ENCODE results near the gene DSCAM. TPM values are rescaled to one million over a fixed set of nuclear protein-coding genes. Genes with fewer than 3 reads are reported as not detected.

DSCAM gene
- total RNA-seq, 2 donors from 2014 or later = 18.5 to 25.5 TPM

- no peaks in the 10 kb centered on the region for H3K27me3 ChIP-seq (ENCODE audit: control insufficient read depth, insufficient read depth, low read length, poor library complexity, severe bottlenecking)
- 93 to 95% methylated on average over 5 to 9 of the region's 9 CpGs for whole genome bisulfite sequencing, 2 experiments (ENCODE audit: insufficient coverage in 1 of 2, insufficient read length in 1 of 2)
- no peaks in the 10 kb centered on the region for H3K4me1 Mint-ChIP-seq
- H3K4me1 ChIP-seq (ENCODE audit: control insufficient read depth, insufficient read depth, low read length) = no peaks in the 10 kb centered on the region
- H3K9me3 ChIP-seq (ENCODE audit: control insufficient read depth, low read length) = no peaks in the 10 kb centered on the region
- DNase-seq = no peak
- H3K27ac ChIP-seq (ENCODE audit: low read depth, low read length) = no peak overlapping the region
- H3K4me3 ChIP-seq (ENCODE audit: low read length) = no peak overlapping the region
- H3K27me3 Mint-ChIP-seq (ENCODE audit: insufficient read depth) = no peaks in the 10 kb centered on the region
- no peaks in the 10 kb centered on the region for H3K9me3 Mint-ChIP-seq
- peaks cover 89% of the 10 kb centered on the region for H3K36me3 ChIP-seq (ENCODE audit: control insufficient read depth, insufficient read depth, low read length)
- no peak overlapping the region for H3K4me3 Mint-ChIP-seq
- no peak overlapping the region for H3K27ac Mint-ChIP-seq
- no peak overlapping the region for H3K9ac ChIP-seq (ENCODE audit: extremely low read depth, low read length, poor library complexity, severe bottlenecking)
- H3K36me3 Mint-ChIP-seq (ENCODE audit: low read depth) = peaks cover 61% of the 10 kb centered on the region
- TF ChIP-seq CTCF (conservative IDR thresholded peaks at IDR 0.05) = no peak
Observed at GRCh38 chr21:40134731-40135492, 712.0 kb downstream of the DSCAM start.

DNA sequence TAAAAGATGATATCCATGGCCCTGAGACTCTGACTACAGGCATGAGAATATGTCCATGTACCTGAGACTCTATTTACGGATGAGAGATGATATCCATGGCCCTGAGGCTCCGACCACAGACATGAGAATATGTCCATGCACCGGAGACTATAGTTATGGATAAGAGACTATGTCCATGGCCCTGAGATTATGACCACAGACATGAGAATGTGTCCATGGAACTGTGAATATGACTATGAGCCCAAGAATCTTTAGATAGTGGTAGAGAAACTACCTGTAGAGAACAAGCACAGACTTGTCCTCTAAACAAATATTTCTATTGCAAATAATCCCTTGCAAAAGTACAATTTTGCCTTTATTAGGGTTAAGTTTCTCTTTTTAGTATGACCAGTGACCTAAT is 716.5 kb downstream of the DSCAM start:
- Histone ChIP-seq H3K27me3 (ENCODE audit: control insufficient read depth, insufficient read depth, low read length, poor library complexity, severe bottlenecking) (no peaks in the 10 kb centered on the region), H3K9me3 (ENCODE audit: control insufficient read depth, low read length) (no peaks in the 10 kb centered on the region), H3K9ac (ENCODE audit: extremely low read depth, low read length, poor library complexity, severe bottlenecking) (no peak overlapping the region), H3K4me3 (ENCODE audit: low read length) (no peak overlapping the region), H3K36me3 (ENCODE audit: control insufficient read depth, insufficient read depth, low read length) (peaks cover 85% of the 10 kb centered on the region), H3K4me1 (ENCODE audit: control insufficient read depth, insufficient read depth, low read length) (no peaks in the 10 kb centered on the region), H3K27ac (ENCODE audit: low read depth, low read length) (no peak overlapping the region)
- Mint-ChIP-seq H3K4me3 (no peak overlapping the region), H3K4me1 (no peaks in the 10 kb centered on the region), H3K27me3 (ENCODE audit: insufficient read depth) (no peaks in the 10 kb centered on the region), H3K36me3 (ENCODE audit: low read depth) (peaks cover 89% of the 10 kb centered on the region), H3K27ac (no peak overlapping the region), H3K9me3 (no peaks in the 10 kb centered on the region)
- TF ChIP-seq CTCF (conservative IDR thresholded peaks at IDR 0.05) = no peak
- WGBS, 2 experiments (ENCODE audit: insufficient coverage in 1 of 2, insufficient read length in 1 of 2) = 94 to 100% methylated on average over 3 of the region's 3 CpGs
- DNase-seq = no peak

- 100% methylated on average over 1 of the region's 1 CpG; no CpG with 5 or more reads in 1 of the 2 experiments for WGBS, 2 experiments (ENCODE audit: insufficient coverage in 1 of 2, insufficient read length in 1 of 2)
- no peaks in the 10 kb centered on the region for H3K4me1 ChIP-seq (ENCODE audit: control insufficient read depth, insufficient read depth, low read length)
Observed at GRCh38 chr21:40129809-40130208, 717.1 kb downstream of the DSCAM start.

More at GRCh38 chr21:40129809-40130208, 717.1 kb downstream of the DSCAM start:
- H3K4me1 Mint-ChIP-seq = no peaks in the 10 kb centered on the region
- Histone ChIP-seq H3K4me3 (ENCODE audit: low read length) (no peak overlapping the region), H3K9me3 (ENCODE audit: control insufficient read depth, low read length) (no peaks in the 10 kb centered on the region), H3K27me3 (ENCODE audit: control insufficient read depth, insufficient read depth, low read length, poor library complexity, severe bottlenecking) (no peaks in the 10 kb centered on the region), H3K27ac (ENCODE audit: low read depth, low read length) (no peak overlapping the region), H3K9ac (ENCODE audit: extremely low read depth, low read length, poor library complexity, severe bottlenecking) (no peak overlapping the region), H3K36me3 (ENCODE audit: control insufficient read depth, insufficient read depth, low read length) (peaks cover 85% of the 10 kb centered on the region)
- peaks cover 2% of the 10 kb centered on the region for H3K9me3 Mint-ChIP-seq
- peaks cover 89% of the 10 kb centered on the region for H3K36me3 Mint-ChIP-seq (ENCODE audit: low read depth)
- no peak for DNase-seq
- TF ChIP-seq CTCF (conservative IDR thresholded peaks at IDR 0.05) = no peak
- H3K27ac Mint-ChIP-seq = no peak overlapping the region
- no peaks in the 10 kb centered on the region for H3K27me3 Mint-ChIP-seq (ENCODE audit: insufficient read depth)
- H3K4me3 Mint-ChIP-seq = no peak overlapping the region

Data from endodermal cell (in vitro differentiated cells).